DMS79 treated with DMSO at 0.1 percent for 48 hours (cell line): ENCODE data around the gene PAQR7.
A peak's percentile ranks its signal among the peaks of the same experiment; 100 is the strongest.

Source experiments
- DNase-seq: peaks from one replicate; lab custom pipeline; 2025; lab: John Stamatoyannopoulos, UW

PAQR7 gene

DNA sequence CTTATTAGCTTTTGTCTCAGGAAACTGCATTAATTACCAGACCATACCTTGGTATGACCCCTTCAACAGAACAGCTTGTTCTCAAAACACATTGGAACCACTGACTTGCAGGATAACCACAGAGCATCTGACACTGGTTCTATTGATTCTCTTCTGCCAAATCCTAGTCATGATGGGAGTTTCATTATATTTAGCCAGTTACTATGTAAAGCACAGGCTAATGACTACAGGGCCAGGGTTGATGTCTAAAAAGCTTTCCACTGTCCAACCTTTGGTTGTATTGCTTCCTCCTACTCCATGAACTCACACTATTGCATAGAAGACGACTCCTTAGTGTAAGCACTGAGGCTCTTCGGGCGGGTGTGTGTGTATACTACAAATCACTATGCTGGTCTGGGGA lies 27.0 kb upstream of the PAQR7 start:
- DNase-seq = no peak

DNA sequence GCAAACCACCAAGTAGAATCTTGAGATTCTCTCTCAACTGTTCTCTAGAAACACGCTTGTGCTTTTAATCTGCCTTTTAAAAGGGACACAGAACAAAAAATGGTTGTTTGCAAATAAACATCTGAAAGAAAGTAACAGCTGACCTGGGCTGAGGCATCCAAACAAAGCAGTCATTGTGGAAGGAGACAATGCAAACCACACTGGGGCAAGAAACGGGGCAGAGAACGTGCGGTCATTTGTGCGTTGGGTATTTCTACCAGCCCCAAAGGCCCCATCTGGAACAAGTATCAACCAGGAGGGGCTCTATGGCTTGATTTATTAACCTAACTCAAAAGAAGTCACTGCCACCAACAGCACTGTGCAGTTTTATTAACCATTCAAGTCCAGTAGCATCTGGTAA lies 24.7 kb upstream of the PAQR7 start:
- no peak for DNase-seq

DNA sequence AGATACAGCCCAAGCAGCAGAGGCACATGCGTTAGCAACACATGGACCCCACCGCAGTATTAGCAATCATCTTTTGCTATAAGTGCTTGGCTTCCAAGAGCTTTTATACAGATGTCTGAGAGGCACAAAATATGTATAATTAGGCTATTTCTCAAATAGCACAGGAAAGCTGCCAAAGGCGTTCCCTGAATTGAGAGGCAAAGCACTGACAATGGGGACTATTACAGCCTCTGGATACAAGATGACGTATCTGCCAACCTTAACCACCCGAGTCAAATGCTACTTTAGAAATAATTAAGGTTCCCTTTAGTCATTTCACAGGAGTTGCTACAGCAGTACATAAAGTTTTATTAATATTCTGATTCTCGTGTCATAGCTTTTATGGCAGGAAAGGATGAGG lies 24.3 kb upstream of the PAQR7 start:
- DNase-seq = peak; percentile 48

DNA sequence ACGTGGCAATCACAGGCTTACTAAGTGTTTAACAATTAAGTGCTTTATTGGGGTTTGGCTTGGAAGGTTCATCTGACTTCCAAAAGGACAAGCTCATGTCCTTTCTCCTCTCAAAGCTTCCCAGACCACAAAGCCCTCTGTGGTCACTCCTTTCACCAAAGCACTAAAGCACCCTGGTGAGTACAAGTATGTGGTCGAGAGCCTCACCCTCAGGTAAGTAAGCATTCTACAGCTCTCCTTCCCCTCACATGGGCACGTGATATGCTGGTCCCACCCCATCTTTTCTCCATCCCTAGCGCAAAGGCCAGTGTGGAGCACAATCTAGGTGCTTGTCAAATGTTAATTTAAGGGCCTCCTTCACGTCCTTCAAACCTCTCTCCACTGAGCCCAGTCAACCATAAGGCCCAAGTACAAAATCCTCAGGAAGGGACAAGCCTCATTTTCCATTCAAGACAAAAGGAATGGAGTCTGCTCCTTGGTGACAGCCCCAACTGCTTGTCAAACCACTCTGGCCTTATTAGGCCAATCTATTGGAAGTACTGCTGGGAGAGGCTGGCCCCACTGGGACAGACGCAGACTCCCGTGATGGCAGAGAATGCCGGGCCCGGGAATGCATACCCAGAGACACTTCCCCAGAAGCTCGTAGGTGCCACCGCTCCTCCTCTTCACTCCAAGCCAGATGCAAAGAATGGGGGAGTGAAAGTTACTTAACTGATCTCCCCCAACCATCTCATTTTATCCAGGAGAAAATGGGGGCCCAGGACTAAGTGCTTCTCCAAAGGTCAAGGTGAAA lies 22.9 kb upstream of the PAQR7 start:
- DNase-seq = peak; percentile 80

DNA sequence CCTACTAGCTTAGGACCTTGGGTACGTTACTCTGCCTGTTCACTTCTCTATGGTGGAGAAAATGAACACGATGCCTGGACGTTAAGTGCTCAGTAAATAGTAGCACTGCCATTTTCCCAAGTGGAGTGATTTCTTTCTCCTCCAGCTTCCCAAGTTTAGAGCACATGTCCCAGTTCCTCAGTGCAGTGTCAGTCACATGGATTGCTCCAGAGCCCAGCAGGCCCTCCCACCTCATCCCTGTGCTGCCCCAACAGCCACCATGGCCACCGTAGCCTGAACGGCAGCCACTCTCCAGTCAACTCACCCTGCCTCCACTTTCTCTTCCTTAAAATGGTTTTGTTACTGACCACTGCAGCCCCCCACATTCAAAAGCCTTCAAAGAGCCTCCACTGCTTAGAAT lies 22.2 kb upstream of the PAQR7 start:
- DNase-seq = no peak

DNA sequence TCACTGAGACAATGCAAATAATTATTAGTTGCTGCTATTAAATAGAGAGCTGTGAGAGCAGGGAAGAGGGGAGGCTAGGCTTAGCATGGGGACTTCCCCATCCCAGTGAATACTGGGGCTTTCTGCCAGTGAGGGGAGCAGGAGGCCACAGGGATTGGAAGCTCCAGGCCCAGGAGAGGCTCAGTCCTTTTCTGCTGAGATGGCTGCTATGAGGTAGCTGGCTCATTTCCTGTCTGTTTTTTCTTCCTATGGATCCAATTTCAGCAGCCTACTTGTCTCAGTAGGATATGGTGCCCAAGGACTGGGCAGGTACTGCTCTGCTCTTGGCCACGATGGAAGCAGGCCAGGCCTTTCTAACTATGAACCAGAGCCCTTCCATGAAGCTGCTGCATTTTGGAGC lies 20.8 kb upstream of the PAQR7 start:
- no peak for DNase-seq

DNA sequence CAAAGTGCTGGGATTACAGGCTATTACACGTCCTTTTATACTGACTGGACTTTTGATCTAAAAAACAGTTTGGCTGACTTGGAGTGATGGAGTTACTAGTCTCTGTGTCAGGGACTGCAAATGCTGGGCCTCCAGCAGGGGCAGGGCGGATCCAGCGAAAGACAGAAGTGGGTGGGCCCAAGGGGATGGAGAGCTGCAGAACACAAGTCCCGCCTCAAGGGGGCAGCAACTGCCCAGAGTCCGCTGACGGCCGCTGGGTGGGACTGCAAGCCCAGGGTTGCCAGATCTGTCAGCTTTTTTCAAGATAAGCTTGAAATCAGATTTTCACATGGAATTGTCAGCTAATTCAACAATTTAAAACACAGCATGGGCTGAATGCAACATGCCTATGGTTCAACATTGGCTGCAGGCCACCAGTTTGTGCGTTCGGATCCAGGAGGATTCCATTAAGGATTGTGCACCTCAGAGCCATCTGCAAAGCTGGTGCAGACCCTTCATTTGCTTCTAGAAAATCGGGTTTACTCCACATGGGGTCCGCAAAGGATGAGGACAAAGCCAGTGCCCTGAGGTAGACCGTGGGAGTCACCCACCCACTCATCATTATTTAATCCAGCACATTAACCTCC lies 20.0 kb upstream of the PAQR7 start:
- peak; percentile 70 for DNase-seq

DNA sequence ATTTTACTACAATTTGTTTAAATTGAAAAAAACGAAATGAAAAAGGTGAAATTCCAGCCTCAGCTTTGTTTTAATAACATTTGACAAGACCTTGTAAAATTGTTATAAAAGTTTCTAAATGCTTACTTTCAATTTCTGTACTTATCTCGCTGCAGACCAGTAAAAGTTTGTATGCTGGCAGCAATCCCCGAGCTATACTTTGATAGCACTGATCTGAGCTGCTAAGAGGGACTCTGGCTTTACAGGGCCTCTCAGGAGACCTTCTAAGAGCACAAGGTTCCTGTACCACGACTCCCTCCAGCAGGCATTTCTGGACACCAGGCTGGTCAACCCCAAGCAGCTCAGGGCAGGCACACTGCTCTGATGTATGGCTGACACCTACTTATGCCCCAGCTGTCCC lies 17.6 kb upstream of the PAQR7 start:
- no peak for DNase-seq

DNA sequence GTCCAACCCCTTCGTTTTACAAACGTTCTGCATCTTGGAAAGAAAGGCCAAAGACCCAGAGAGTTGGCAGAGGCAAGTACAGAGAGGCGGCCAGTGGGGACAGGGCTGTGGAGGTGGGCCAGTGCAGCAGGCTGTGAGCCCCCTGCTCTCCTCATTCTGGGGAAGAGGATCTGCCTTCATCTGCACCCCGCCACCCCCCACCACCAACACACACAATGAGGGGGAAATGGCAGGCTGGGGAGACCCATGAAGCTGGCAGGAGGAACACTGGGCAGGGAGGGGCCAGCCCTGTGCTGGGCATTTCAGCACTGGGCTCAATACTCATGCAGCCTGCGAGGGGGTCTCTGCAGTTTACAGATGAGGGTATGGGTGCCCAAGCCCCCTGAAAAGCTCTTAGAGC lies 16.1 kb upstream of the PAQR7 start:
- no peak for DNase-seq

DNA sequence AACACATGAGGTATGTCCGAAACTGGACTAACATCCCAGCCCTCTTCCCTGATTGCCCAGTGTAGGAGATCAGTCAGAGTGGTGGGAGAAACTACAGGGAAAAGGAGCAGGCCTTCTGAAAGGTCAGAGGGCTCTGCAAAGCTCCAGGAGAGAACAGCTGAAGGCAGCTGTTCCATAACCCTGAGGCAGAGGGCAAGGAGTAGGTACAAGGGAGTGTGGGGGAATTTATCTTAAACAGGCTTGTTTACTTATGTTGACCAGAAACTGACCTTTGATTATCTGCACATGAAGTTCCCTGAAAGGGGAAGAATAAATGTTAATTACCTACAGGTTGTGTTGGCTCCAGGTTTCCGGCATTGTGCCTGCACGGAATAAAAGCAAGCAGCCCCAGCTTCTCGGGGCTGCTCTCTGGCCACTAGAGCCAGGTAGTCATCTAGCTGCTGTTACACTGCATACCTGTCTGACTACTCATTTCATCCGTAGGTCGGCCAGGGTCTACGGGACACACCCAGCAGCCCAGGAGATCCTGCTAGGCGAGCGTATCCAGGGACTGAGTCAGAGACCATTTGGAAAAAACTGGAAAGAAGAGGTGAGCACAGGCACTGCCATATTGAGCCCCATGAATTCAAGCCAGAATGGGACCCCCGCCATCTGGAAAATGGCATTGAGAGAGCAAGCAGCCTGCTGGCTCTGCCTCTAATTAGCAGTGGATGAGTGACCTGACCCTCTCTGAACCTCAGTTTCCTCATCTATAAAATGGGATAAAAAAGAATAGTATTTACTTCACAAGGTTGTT lies 14.9 kb upstream of the PAQR7 start:
- DNase-seq = no peak

DNA sequence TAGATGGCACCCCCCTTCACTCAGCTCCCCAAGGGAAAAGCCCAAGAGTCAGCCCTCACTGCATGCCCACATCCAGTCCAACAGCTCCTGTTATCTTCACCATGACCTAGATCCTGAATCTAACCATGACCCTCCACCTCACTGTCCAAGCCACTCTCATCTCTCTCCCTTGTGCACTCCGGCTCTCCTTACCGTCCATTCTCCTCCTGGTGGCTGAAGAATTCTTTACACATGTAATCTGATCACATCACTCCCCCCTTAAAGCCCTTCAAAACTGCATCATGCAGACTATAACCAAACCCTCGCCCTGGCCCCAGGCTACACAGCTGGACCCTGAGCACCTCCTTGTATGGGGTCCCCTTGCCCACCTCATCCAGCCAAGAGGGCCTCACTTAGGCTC lies 14.0 kb upstream of the PAQR7 start:
- DNase-seq = peak; percentile 24

DNA sequence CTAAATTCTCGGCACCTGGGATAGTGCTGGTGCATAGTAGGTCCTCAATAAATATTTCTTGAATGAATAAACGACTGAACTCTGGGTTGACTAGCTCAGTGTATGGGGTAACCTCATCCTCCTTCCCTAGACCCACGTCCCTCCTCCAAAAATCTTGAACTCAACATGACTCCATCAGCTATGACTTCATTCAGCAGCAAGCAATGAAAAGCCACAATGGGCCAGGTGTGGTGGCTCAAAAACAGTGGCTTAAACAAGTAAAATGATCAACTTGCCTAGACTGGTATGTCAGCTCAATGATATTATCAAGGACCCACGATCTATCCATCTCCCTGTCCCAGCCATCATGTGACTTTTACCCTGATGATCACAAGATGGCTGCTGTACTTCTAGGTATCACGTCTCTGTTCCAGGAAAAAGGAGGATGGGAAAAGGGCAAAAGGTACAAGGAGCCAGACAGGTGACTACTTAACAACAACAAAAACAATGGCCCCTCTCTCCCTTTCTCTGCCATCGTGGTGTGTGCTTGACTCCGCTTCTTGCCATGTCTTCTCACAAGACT lies 13.0 kb upstream of the PAQR7 start:
- no peak for DNase-seq

DNA sequence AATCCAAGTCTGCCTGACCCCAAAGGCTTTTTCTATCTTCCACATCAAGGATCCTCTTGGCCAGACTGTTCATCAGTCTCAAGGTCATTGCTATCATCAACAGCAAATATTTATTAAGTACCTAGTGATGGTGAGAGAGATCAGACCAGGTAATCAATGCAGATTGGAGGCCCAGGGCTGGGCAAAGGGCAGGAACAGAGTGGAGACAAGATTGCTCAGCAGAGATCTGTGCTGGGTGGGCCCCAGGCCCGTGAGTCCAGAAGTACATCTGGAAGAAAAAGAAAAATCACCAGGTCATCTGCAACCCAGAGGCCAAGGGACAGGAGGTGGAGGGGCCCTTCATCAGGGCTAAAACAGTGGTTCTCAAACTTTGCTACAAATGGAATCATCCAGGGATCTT lies 10.1 kb upstream of the PAQR7 start:
- DNase-seq = no peak

DNA sequence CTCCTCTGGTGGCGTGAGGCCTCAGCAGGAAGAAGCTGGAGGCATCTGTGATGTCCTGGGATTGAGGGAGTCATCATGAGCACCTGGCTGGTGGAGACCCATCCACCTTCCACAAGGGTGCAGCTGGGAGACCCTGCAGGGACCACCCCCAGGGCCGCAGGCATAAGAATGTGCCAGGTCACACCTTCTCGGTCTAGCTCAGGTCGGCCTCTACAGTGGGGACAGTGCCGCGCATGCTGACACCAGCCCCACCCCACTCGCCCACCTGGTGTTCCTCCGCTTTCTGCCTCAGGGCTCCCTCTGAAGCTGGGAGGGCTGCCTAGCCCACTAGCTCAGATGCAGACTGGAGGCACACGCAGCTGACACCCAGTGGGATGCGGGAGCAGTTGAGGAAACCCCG lies 5.8 kb upstream of the PAQR7 start:
- no peak for DNase-seq

DNA sequence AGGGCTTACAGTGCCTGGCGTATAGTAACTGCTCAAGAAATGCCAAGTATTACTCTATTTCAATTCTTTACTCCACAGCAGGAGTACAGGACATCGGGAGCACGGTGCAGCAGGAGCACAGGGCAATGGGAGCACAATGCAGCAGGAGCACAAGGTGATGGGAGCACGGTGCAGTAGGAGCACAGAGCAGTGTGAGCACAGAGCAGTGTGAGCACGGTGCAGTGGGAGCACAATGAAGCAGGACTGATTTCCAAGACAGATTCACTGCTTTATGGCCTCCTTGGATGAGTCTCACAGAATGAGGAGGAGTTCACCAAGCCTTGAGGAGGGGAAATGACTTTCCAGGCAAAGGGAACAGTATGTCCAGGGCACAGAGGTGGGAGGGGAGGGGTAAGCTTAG lies 5.0 kb upstream of the PAQR7 start:
- DNase-seq = no peak

DNA sequence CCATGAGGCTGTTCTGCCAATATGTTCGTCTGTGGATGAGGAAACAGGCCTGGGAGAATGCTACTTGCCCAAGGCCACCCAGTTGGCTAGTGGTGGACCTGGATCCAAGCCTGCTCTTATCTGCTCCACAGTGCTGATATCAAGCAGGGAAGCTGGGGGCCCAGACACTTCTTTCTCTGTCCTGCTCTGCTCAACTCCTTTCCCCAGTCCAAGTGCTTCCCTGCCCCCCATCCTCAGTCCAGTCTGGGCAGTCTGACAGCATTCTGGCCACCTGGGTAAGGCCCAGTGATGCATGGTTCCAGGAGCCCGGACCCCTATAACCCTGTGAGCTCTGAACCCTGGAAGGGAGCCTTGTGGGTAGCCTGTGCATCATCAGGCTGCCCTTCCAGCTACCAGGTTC lies 4.2 kb upstream of the PAQR7 start:
- DNase-seq = no peak

DNA sequence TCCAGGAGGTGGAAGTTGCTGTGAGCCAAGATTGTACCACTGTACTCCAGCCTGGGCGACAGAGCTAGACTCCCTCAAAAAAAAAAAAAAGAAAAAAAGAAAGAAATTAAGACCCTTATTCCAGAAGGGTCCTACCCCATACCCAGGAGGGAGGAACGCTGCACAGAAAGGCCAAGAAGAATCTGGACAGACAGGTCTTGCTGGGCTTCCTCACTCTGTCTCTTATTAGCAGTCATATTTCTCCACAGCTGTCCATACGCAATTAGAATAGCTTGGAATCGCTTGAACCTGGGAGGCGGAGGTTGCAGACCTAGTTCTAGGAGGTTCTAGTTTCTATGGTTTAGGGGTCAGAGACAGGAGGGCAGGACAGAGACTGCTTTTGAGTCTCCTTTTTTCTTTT lies 3.2 kb upstream of the PAQR7 start:
- no peak for DNase-seq

DNA sequence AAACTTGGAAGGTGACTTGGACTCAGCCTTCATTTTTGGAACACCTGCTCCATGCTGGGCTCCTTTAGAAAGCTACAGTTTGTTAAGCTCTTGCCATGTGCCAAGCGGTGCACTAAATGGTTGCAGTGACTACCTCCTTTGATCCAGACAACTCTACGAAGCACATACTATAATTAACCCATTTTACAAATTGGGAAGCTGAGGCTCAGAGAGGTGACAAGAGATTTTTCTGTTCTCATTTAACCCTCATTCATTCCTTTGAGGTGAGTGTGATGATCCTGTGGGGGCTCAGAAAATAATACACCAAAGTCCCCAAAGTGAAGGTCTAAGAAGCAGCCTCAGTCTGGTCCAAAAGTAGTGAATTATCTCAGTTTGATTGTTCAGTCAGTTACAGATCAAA lies 1.6 kb upstream of the PAQR7 start:
- DNase-seq = no peak

DNA sequence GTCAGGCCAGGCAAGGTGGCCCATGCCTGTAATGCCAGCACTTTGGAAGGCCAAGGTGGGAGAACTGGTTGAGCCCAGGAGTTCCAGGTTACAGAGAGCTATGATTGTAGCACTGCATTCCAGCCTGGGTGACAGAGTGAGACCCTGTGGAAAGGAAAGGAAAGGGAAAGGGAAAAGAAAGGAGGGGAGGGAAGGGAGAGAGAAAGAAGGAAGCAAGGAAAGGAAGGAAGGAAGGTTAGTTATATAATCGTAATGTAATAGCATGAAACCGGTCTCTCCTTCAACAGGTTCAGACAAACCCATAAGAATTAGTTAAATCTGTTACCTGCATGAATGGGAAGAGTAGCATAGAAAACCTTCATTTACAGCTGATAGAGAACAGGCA lies 1.2 kb upstream of the PAQR7 start:
- DNase-seq = no peak

DNA sequence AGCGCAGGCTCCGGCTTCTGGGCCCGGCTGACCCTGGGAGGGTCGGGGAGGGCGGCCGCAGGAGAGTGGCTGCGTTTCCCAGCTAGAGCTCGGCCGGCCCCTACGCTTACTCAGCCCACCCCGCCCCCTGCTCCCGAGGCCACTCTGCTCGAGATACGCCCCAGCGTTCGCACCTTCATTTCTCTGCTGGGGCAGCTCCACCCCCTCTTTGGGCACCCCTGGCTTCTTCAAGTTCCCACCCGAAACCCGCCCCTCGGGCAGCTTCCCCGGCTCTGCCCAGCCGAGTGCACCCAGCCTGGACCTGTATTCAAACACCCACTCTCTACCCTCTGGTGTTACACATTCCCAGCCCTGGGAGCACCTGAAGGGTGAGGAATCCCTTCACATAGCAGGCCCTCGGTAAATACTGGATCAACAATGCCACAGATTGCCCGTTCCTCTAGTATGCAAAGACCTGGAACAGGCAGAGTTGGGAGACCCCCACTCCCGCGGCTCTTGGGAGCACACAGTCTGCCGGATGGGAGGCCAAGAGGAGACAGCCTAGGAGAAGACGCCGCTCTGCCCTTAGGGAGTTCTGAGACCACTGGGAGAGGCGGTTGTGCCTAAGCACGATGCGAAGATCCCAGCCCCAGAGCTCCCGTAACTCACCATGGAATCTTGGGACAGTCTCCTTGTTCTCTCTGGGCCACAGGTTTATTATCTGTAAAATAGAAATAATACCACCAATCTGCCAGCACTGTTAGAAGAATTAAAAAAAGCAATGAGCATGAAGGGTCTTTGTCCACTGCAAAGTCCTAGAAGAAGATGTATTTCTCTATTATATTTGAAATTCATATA lies 566 bp upstream of the PAQR7 start:
- peak; percentile 41 for DNase-seq

DNA sequence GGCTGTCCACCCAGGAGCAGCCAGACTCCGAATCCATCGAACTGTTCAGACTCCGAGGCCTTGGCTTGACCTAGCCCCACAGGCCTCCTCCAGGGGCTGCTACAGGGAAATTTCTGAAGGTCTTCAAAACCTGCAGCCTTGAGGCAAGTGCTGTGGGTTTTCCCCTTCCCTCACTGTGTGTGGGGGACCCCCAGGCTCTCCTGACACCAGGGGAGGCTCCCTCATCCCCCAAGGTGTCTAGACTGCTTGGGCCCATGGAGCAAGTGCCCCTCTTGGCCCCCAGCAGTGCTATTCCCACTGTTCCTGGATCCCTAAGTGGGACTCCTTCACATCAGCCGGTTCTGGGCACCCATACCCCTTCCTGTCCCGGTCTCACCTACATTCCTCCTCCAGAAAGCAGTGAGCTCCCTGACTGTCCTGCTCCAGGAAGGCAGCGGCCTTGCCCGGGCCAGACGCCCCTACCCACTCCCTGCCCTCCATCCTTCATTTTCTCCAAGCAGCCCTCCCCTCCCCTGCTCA lies 814 bp downstream of the PAQR7 start:
- no peak for DNase-seq

DNA sequence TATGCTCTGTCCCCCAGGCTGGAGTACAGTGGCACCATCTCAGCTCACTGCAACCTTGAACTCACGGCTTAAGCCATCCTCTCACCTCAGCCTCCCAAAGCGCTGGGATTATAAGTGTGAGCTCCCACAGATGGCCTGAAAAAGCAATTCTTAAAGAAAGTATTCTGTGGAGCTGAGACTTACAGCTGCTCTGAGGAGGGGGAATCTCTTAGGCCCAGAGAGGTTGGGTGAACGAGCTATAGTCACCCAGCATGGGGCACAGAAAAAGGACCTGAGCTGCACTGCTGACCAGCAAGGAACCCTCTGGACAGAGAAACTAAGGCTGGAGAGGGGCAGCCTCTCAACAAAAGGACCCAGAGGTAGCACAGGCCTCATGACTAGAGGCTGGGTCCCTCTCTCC lies 1.3 kb downstream of the PAQR7 start:
- DNase-seq = no peak
